Muscle of leg (tissue), 11 donors: ENCODE measurements around the gene BLOC1S5. TPM values are rescaled to one million over a fixed set of nuclear protein-coding genes. Genes with fewer than 3 reads are reported as not detected.

Source experiments
- DNase-seq: peaks from one replicate; pipeline ENCODE4 v3.0.0; 2013
- H3K27ac ChIP-seq: one replicate; pipeline ENCODE4 v1.5.1; 2013; ENCODE audit warnings: mild to moderate bottlenecking, low read length, control low read depth
- H3K27me3 ChIP-seq: one replicate; pipeline ENCODE4 v1.6.1; 2013; ENCODE audit warnings: low read length; ENCODE audit not compliant: control insufficient read depth, insufficient read depth
- H3K36me3 ChIP-seq: one replicate; pipeline ENCODE4 v1.6.1; 2013; ENCODE audit warnings: low read length; ENCODE audit not compliant: control insufficient read depth, insufficient read depth
- H3K4me1 ChIP-seq: one replicate; pipeline ENCODE4 v1.6.1; 2013; ENCODE audit warnings: low read length; ENCODE audit not compliant: control insufficient read depth, insufficient read depth
- H3K4me3 ChIP-seq: one replicate; pipeline ENCODE4 v1.5.1; 2013; ENCODE audit warnings: low read length, control low read depth
- H3K9me3 ChIP-seq: replicated peaks from 2 replicates; pipeline ENCODE4 v1.6.1; 2013; ENCODE audit warnings: low read depth, low read length; ENCODE audit not compliant: control insufficient read depth
- WGBS: methylation state at CpG from one replicate; pipeline ENCODE4 v1.1.5; 2013; ENCODE audit warnings: missing lambda C conversion rate; ENCODE audit not compliant: insufficient coverage; 5-methylcytosine and 5-hydroxymethylcytosine counted together
- polyA plus RNA-seq, 8 donors: library from polyadenylated mRNA; unstranded; fragments of 120-200 nt; gene quantifications; one replicate each; pipeline versions ENCODE4 v1.2.1 to v1.2.3, GENCODE V29; 2013; ENCODE audit warnings: inconsistent platforms in 1 of 8, low replicate concordance in 1 of 8; ENCODE audit not compliant: insufficient read length in 8 of 8, insufficient read depth in 1 of 8
- total RNA-seq: library from RNA; stranded (reverse); fragments of 120-200 nt; gene quantifications from one replicate; pipeline ENCODE4 v1.2.4, GENCODE V29; 2013

Gene BLOC1S5
- total and polyA plus RNA-seq, 9 donors = 10.0 to 15.7 (median 12.1) TPM

- H3K27ac ChIP-seq = no peak overlapping the region
- DNase-seq = no peak
- no peaks in the 10 kb centered on the region for H3K27me3 ChIP-seq
- peaks cover 3% of the 10 kb centered on the region for H3K4me1 ChIP-seq
- no peaks in the 10 kb centered on the region for H3K9me3 ChIP-seq
- H3K36me3 ChIP-seq = no peaks in the 10 kb centered on the region
- no peak overlapping the region for H3K4me3 ChIP-seq
- WGBS = no CpG with 5 or more reads among the region's 3 CpGs
Measured at GRCh38 chr6:7978736-7979135, 85.5 kb downstream of the BLOC1S5 start.

GRCh38 chr6:7976485-7977056 is 87.6 kb downstream of the BLOC1S5 start:
- 98% methylated on average over 5 of the region's 8 CpGs for WGBS
- Histone ChIP-seq H3K9me3 (no peaks in the 10 kb centered on the region), H3K36me3 (no peaks in the 10 kb centered on the region), H3K4me3 (no peak overlapping the region), H3K27ac (no peak overlapping the region), H3K4me1 (peaks cover 3% of the 10 kb centered on the region), H3K27me3 (no peaks in the 10 kb centered on the region)
- no peak for DNase-seq

- Histone ChIP-seq H3K27ac (no peak overlapping the region), H3K27me3 (no peaks in the 10 kb centered on the region), H3K36me3 (no peaks in the 10 kb centered on the region), H3K4me1 (peaks cover 3% of the 10 kb centered on the region), H3K4me3 (no peak overlapping the region), H3K9me3 (no peaks in the 10 kb centered on the region)
- DNase-seq = peak; percentile 1
- WGBS = 71% methylated on average over 4 of the region's 8 CpGs
Measured at GRCh38 chr6:7975764-7976146, 88.4 kb downstream of the BLOC1S5 start.

- Histone ChIP-seq H3K4me1 (peaks cover 3% of the 10 kb centered on the region), H3K36me3 (no peaks in the 10 kb centered on the region), H3K9me3 (no peaks in the 10 kb centered on the region), H3K27ac (no peak overlapping the region), H3K27me3 (no peaks in the 10 kb centered on the region), H3K4me3 (no peak overlapping the region)
- DNase-seq = peak; percentile 71
- WGBS = 20% methylated on average over 13 of the region's 18 CpGs
Measured at GRCh38 chr6:7974938-7975763, 89.0 kb downstream of the BLOC1S5 start.

- Histone ChIP-seq H3K9me3 (peaks cover 2% of the 10 kb centered on the region), H3K27ac (no peak overlapping the region), H3K36me3 (no peaks in the 10 kb centered on the region), H3K27me3 (no peaks in the 10 kb centered on the region), H3K4me1 (peaks cover 3% of the 10 kb centered on the region), H3K4me3 (no peak overlapping the region)
- 42% methylated on average over 2 of the region's 5 CpGs for WGBS
- no peak for DNase-seq
Measured at GRCh38 chr6:7974565-7974937, 89.6 kb downstream of the BLOC1S5 start.

- Histone ChIP-seq H3K27me3 (no peaks in the 10 kb centered on the region), H3K36me3 (no peaks in the 10 kb centered on the region), H3K4me1 (peaks cover 3% of the 10 kb centered on the region), H3K27ac (no peak overlapping the region), H3K4me3 (no peak overlapping the region), H3K9me3 (peaks cover 2% of the 10 kb centered on the region)
- WGBS = no CpG with 5 or more reads among the region's 2 CpGs
- no peak for DNase-seq
Measured at GRCh38 chr6:7973584-7973983, 90.6 kb downstream of the BLOC1S5 start.

- DNase-seq = no peak
- WGBS = no CpG with 5 or more reads among the region's 2 CpGs
- Histone ChIP-seq H3K27ac (no peak overlapping the region), H3K4me3 (no peak overlapping the region), H3K36me3 (no peaks in the 10 kb centered on the region), H3K9me3 (peaks cover 2% of the 10 kb centered on the region), H3K27me3 (no peaks in the 10 kb centered on the region), H3K4me1 (peaks cover 3% of the 10 kb centered on the region)
Measured at GRCh38 chr6:7971499-7971898, 92.7 kb downstream of the BLOC1S5 start.

GRCh38 chr6:7970616-7971015 is 93.6 kb downstream of the BLOC1S5 start:
- Histone ChIP-seq H3K36me3 (no peaks in the 10 kb centered on the region), H3K4me3 (no peak overlapping the region), H3K9me3 (peaks cover 2% of the 10 kb centered on the region), H3K27me3 (peaks cover 2% of the 10 kb centered on the region), H3K27ac (no peak overlapping the region), H3K4me1 (peaks cover 3% of the 10 kb centered on the region)
- 93% methylated on average over 3 of the region's 3 CpGs for WGBS
- DNase-seq = no peak

Other genes starting within 250 kb of the BLOC1S5 start
- gene TXNDC5, start 153.6 kb downstream of the BLOC1S5 start, total RNA-seq = 167 TPM
- gene TXNDC5, start 153.6 kb downstream of the BLOC1S5 start, polyA plus RNA-seq = 100 to 1,000 TPM in 6 of 8 donors, 10 to 100 TPM in 2; 90.0 to 178 (median 117) TPM
- 24.4 TPM for gene EEF1E1, start 38.2 kb upstream of the BLOC1S5 start, total RNA-seq
- gene EEF1E1, start 38.2 kb upstream of the BLOC1S5 start, polyA plus RNA-seq = 10 to 100 TPM; 18.6 to 28.9 (median 21.5) TPM